IMR-90 (cell line): ENCODE results near the gene FARS2. TPM values are rescaled to one million over a fixed set of nuclear protein-coding genes. Genes with fewer than 3 reads are reported as not detected.

Experiments
- ATAC-seq: fragments of 200-7000 bp; cut with Tn5 transposase; 2 replicates; pipeline ENCODE4 v1.9.1; 2020; ENCODE audit warnings: low read depth, mild to moderate bottlenecking, moderate library complexity
- BruUV-seq: library from RNA; stranded (reverse); fragments of 400-500 nt; replicated peaks from 2 replicates; lab custom pipeline; 2021; lab: Mats Ljungman, UMichigan
- CTCF ChIA-PET: fragments of 300-600 bp; formaldehyde crosslinking; extraction: SDS; loops from one replicate; lab custom pipeline; 2021; ENCODE audit warnings: antibody characterized with exemption; lab: Yijun Ruan, JAX
- POLR2A ChIA-PET: fragments of 300-600 bp; sonication (Branson Sonifier 250); formaldehyde crosslinking; loops from one replicate; lab custom pipeline; 2022; ENCODE audit warnings: antibody characterized with exemption; ENCODE audit not compliant: unreplicated experiment; lab: Charles Lee
- DNase-seq: peaks from one replicate; pipeline ENCODE4 v3.0.0; 2013
- H2AFZ ChIP-seq: replicated peaks from 2 replicates; pipeline ENCODE3; 2013; ENCODE audit warnings: low read length, mild to moderate bottlenecking; ENCODE audit not compliant: poor library complexity
- H2AK5ac ChIP-seq: 2 replicates; pipeline ENCODE4 v1.6.1; 2013; ENCODE audit warnings: low read depth, low read length, inconsistent platforms
- H2AK9ac ChIP-seq: replicated peaks from 2 replicates; pipeline ENCODE3; 2013; ENCODE audit warnings: mild to moderate bottlenecking, low read depth, low read length, moderate library complexity; ENCODE audit not compliant: poor library complexity
- H2BK120ac ChIP-seq: 2 replicates; pipeline ENCODE4 v1.6.1; 2013; ENCODE audit warnings: low read depth, low read length, inconsistent platforms
- H2BK15ac ChIP-seq: 3 replicates; pipeline ENCODE4 v1.6.1; 2013; ENCODE audit warnings: low read depth, low read length, inconsistent platforms
- H2BK20ac ChIP-seq: 2 replicates; pipeline ENCODE4 v1.6.1; 2013; ENCODE audit warnings: low read depth, mild to moderate bottlenecking, inconsistent platforms, low read length, moderate library complexity
- H2BK5ac ChIP-seq: 2 replicates; pipeline ENCODE4 v1.6.1; 2013; ENCODE audit warnings: mild to moderate bottlenecking, low read depth, low read length, inconsistent platforms; ENCODE audit not compliant: poor library complexity, severe bottlenecking
- H3K14ac ChIP-seq: replicated peaks from 2 replicates; pipeline ENCODE4 v1.6.1; 2013; ENCODE audit warnings: low read depth, low read length, inconsistent platforms
- H3K18ac ChIP-seq: 2 replicates; pipeline ENCODE4 v1.6.1; 2013; ENCODE audit warnings: low read depth, low read length, control low read depth
- H3K23ac ChIP-seq: 2 replicates; pipeline ENCODE4 v1.6.1; 2013; ENCODE audit warnings: low read depth, low read length, inconsistent platforms
- H3K27ac ChIP-seq: 2 replicates; pipeline ENCODE4 v1.5.1; 2013; ENCODE audit warnings: mild to moderate bottlenecking, control low read depth, low read length; ENCODE audit not compliant: insufficient read depth
- H3K27me3 ChIP-seq: 2 replicates; pipeline ENCODE4 v1.6.1; 2013; ENCODE audit warnings: low read length; ENCODE audit not compliant: control insufficient read depth, insufficient read depth
- H3K36me3 ChIP-seq: 2 replicates; pipeline ENCODE4 v1.6.1; 2013; ENCODE audit warnings: low read length, mixed read lengths; ENCODE audit not compliant: control insufficient read depth, insufficient read depth
- H3K4ac ChIP-seq: 2 replicates; pipeline ENCODE4 v1.6.1; 2013; ENCODE audit warnings: low read depth, low read length, inconsistent platforms
- H3K4me1 ChIP-seq: 2 replicates; pipeline ENCODE4 v1.6.1; 2013; ENCODE audit warnings: low read length, mixed read lengths; ENCODE audit not compliant: control insufficient read depth, insufficient read depth
- H3K4me2 ChIP-seq: 2 replicates; pipeline ENCODE4 v1.6.1; 2013; ENCODE audit warnings: low read depth, mild to moderate bottlenecking, control low read depth, low read length, moderate library complexity
- H3K4me3 ChIP-seq: 2 replicates; pipeline ENCODE4 v1.5.1; 2013; ENCODE audit warnings: low read depth, mild to moderate bottlenecking, control low read depth, low read length, moderate library complexity; ENCODE audit not compliant: insufficient read depth
- H3K56ac ChIP-seq: 2 replicates; pipeline ENCODE4 v1.6.1; 2013; ENCODE audit warnings: low read length, inconsistent platforms; ENCODE audit not compliant: insufficient read depth; ENCODE audit errors: extremely low read depth
- H3K79me1 ChIP-seq, 2 experiments: 2 replicates each; pipeline ENCODE4 v1.6.1; 2013; ENCODE audit warnings: low read length in 2 of 2, inconsistent platforms in 1 of 2, low read depth in 1 of 2
- H3K9ac ChIP-seq: 2 replicates; pipeline ENCODE4 v1.6.1; 2013; ENCODE audit warnings: low read depth, low read length, control low read depth
- H3K9me1 ChIP-seq: 2 replicates; pipeline ENCODE4 v1.6.1; 2013; ENCODE audit warnings: low read length, inconsistent platforms; ENCODE audit not compliant: insufficient read depth
- H3K9me3 ChIP-seq: 2 replicates; pipeline ENCODE4 v1.6.1; 2013; ENCODE audit warnings: low read length; ENCODE audit not compliant: control insufficient read depth, insufficient read depth
- H4K20me1 ChIP-seq: 2 replicates; pipeline ENCODE4 v1.6.1; 2013; ENCODE audit warnings: low read length, inconsistent platforms; ENCODE audit not compliant: insufficient read depth
- H4K5ac ChIP-seq: 2 replicates; pipeline ENCODE4 v1.6.1; 2013; ENCODE audit warnings: mild to moderate bottlenecking, low read depth, low read length, control low read depth
- H4K8ac ChIP-seq, 2 experiments: 2 replicates each; pipeline ENCODE4 v1.6.1; 2013; ENCODE audit warnings: low read depth in 2 of 2, low read length in 2 of 2, control low read depth in 1 of 2, inconsistent platforms in 1 of 2
- H4K91ac ChIP-seq: 2 replicates; pipeline ENCODE4 v1.6.1; 2013; ENCODE audit warnings: low read depth, low read length, inconsistent platforms; ENCODE audit not compliant: insufficient read depth
- CEBPB ChIP-seq: IDR thresholded peaks from 2 replicates; pipeline ENCODE4 v1.6.1; 2012; ENCODE audit warnings: low read depth, low read length, improper control_type of control experiment
- CHD1 ChIP-seq: IDR thresholded peaks from 2 replicates; pipeline ENCODE4 v1.6.1; 2012; ENCODE audit warnings: low read depth, low read length, improper control_type of control experiment
- FOS ChIP-seq: fragments of 150-350 bp; IDR thresholded peaks from 2 replicates; pipeline ENCODE4 v1.6.1; 2016; ENCODE audit warnings: low read depth, low read length
- MXI1 ChIP-seq: IDR thresholded peaks from 2 replicates; pipeline ENCODE4 v1.6.1; 2012; ENCODE audit warnings: low read depth, mild to moderate bottlenecking, low read length, moderate library complexity, borderline replicate concordance
- NFE2L2 ChIP-seq: fragments of 150-350 bp; IDR thresholded peaks from 2 replicates; pipeline ENCODE4 v1.6.1; 2016; ENCODE audit warnings: low read depth, mild to moderate bottlenecking, low read length
- POLR2A ChIP-seq: IDR thresholded peaks from 2 replicates; pipeline ENCODE4 v1.6.1; 2012; ENCODE audit warnings: mild to moderate bottlenecking, low read depth, low read length
- RFX5 ChIP-seq: IDR thresholded peaks from 2 replicates; pipeline ENCODE4 v1.8.0; 2012; ENCODE audit warnings: low read depth, mild to moderate bottlenecking, low read length, moderate library complexity
- SMC3 ChIP-seq: fragments of 150-350 bp; IDR thresholded peaks from 2 replicates; pipeline ENCODE4 v1.6.1; 2016; ENCODE audit warnings: low read depth, mild to moderate bottlenecking, antibody characterized with exemption, low read length, moderate library complexity
- USF2 ChIP-seq: fragments of 150-350 bp; IDR thresholded peaks from 2 replicates; pipeline ENCODE4 v1.6.1; 2017; ENCODE audit warnings: mild to moderate bottlenecking, antibody characterized with exemption, low read length, low read depth
- WGBS, 2 experiments: methylation state at CpG; one replicate each; pipeline versions ENCODE4 v1.1.5 to v1.1.7; 2013; ENCODE audit warnings: missing lambda C conversion rate in 2 of 2; ENCODE audit not compliant: insufficient read length in 1 of 2; ENCODE audit errors: extremely low coverage in 2 of 2; 5-methylcytosine and 5-hydroxymethylcytosine counted together
- dilution Hi-C: fragments of 300-500 bp; cut with HindIII; formaldehyde crosslinking; loops from one replicate; pipeline ENCODE4 v1.14.3; 2018; ENCODE audit warnings: low sequenced_read_pairs; ENCODE audit not compliant: unreplicated experiment
- in situ Hi-C: fragments of 300-500 bp; cut with MboI; formaldehyde crosslinking; loops from 3 replicates; pipeline ENCODE4 v1.14.3; 2019; ENCODE audit warnings: low sequenced_read_pairs, inconsistent platforms, mixed read lengths
- intact Hi-C: fragments of 100-400 bp; cut with micrococcal nuclease; formaldehyde crosslinking; loops from 2 replicates; pipeline ENCODE4 v1.10.0; 2022
- polyA plus RNA-seq, 3 experiments: library from polyadenylated mRNA; depleted of rRNA; stranded (reverse); fragments of >200 nt; gene quantifications; 2 replicates each; pipeline ENCODE4 v1.2.3, GENCODE V29; 2012; ENCODE audit warnings: low replicate concordance in 1 of 3
- total RNA-seq: library from RNA; depleted of rRNA; stranded (reverse); fragments of >200 nt; gene quantifications from 2 replicates; pipeline ENCODE4 v1.2.3, GENCODE V29; 2012

Gene FARS2
- total and polyA plus RNA-seq, 2 of the 4 experiments (the other 2 are of a cell fraction), result 12.1 to 28.9 TPM

GRCh38 chr6:5447921-5448320 is 186.6 kb downstream of the FARS2 start:
- in situ Hi-C loops (no loop called here), intact Hi-C loops (no loop called here), dilution Hi-C loops (no loop called here)
- H2AK5ac ChIP-seq, result no peak overlapping the region
- H3K4me1 ChIP-seq, result no peaks in the 10 kb centered on the region; the same call in 1 of the 2 replicates
- H3K4me3 ChIP-seq, result no peak overlapping the region
- no peak overlapping the region for H2BK120ac ChIP-seq
- CTCF ChIA-PET, result no interaction called here
- H4K8ac ChIP-seq, result no peak overlapping the region
- H3K18ac ChIP-seq, result no peak overlapping the region
- H3K9me1 ChIP-seq, result no peaks in the 10 kb centered on the region; the same call in 1 of the 2 replicates
- POLR2A ChIA-PET, result no interaction called here
- 49% methylated on average over 2 of the region's 6 CpGs; no CpG with 5 or more reads in 1 of the 2 experiments for WGBS, 2 experiments
- H3K36me3 ChIP-seq, result no peaks in the 10 kb centered on the region
- BruUV-seq, result no TSS peak
- H2AK9ac ChIP-seq, result no peak overlapping the region
- no peak overlapping the region for H3K9ac ChIP-seq
- H3K56ac ChIP-seq, result no peak overlapping the region
- no peaks in the 10 kb centered on the region for H3K27me3 ChIP-seq
- TF ChIP-seq NFE2L2 (no peak), CEBPB (no peak), FOS (no peak), CHD1 (no peak), USF2 (no peak), SMC3 (no peak), RFX5 (no peak), POLR2A (no peak), MXI1 (no peak)
- H3K9me3 ChIP-seq, result no peaks in the 10 kb centered on the region
- no peak overlapping the region for H3K4me2 ChIP-seq
- H3K4ac ChIP-seq, result no peak overlapping the region
- no peak overlapping the region for H3K14ac ChIP-seq
- no peaks in the 10 kb centered on the region for H4K20me1 ChIP-seq
- no peak overlapping the region for H3K27ac ChIP-seq
- no peak overlapping the region for H2BK20ac ChIP-seq
- no peak overlapping the region for H2BK15ac ChIP-seq
- no peak overlapping the region for H2AFZ ChIP-seq
- ATAC-seq (no peak), DNase-seq (no peak)
- H4K91ac ChIP-seq, result no peak overlapping the region
- no peak overlapping the region for H4K5ac ChIP-seq
- peaks cover 0 to 3% of the 10 kb centered on the region in 2 experiments; a peak in 2 of 4 replicates for H3K79me1 ChIP-seq
- H2BK5ac ChIP-seq, result no peak overlapping the region
- no peak overlapping the region for H3K23ac ChIP-seq
